ENCODE measurements around the gene TRAF1. TPM values are rescaled to one million over a fixed set of nuclear protein-coding genes. Genes with fewer than 3 reads are reported as not detected.
A peak's percentile ranks its signal among the peaks of the same experiment; 100 is the strongest.

TRAF1 gene
- total RNA-seq, 4 donors from 2014 or later, result 2.6 to 4.9 (median 4.7) TPM

DNA sequence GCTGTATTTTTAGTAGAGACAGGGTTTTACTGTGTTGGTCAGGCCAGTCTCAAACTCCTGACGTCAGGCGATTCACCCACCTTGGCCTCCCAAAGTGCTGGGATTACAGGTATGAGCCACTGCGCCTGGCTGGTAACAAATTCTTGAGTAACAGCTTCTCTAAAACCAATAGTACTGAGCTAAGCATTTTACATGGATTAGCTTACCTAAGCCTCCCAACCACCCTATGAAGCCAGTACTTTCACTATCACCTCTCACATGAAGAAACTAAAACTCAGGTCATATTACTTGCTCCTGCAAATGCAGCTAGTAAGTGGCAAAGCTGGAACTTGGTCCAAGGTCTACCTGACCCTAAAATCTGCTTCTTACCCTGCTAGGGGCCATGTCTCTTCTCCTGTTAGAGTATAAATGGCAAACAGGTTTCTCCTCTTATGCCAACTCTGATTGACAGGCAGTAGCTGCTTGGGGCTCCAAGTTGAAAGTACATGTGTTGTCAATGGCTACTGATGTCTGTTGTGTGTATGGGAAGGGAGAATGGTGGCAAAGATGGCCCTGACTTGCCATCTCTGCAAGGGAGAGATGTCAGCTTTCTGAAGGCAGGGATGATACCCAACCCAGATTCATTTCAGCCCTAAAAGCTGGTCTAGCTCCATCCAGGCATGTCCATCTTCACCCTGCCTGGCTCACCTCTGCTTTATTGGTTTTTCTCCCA, 53.6 kb downstream of the TRAF1 start:
- no peak for DNase-seq (ENCODE audit: low spot score in 2 of 2)
- 87 to 98% methylated on average over 3 of the region's 3 CpGs for WGBS, 2 donors
- intact Hi-C loops (cut with DNase I; ENCODE audit: low total_unique reads), result no loop called here
- no peak overlapping the region for H3K4me3 ChIP-seq (ENCODE audit: low read depth, poor library complexity, severe bottlenecking)
- TF ChIP-seq, protein P1, sequence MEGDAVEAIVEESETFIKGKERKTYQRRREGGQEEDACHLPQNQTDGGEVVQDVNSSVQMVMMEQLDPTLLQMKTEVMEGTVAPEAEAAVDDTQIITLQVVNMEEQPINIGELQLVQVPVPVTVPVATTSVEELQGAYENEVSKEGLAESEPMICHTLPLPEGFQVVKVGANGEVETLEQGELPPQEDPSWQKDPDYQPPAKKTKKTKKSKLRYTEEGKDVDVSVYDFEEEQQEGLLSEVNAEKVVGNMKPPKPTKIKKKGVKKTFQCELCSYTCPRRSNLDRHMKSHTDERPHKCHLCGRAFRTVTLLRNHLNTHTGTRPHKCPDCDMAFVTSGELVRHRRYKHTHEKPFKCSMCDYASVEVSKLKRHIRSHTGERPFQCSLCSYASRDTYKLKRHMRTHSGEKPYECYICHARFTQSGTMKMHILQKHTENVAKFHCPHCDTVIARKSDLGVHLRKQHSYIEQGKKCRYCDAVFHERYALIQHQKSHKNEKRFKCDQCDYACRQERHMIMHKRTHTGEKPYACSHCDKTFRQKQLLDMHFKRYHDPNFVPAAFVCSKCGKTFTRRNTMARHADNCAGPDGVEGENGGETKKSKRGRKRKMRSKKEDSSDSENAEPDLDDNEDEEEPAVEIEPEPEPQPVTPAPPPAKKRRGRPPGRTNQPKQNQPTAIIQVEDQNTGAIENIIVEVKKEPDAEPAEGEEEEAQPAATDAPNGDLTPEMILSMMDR (IDR thresholded peaks at IDR 0.05), result no peak
- TF ChIP-seq POLR2A (IDR thresholded peaks at IDR 0.05), result no peak

DNA sequence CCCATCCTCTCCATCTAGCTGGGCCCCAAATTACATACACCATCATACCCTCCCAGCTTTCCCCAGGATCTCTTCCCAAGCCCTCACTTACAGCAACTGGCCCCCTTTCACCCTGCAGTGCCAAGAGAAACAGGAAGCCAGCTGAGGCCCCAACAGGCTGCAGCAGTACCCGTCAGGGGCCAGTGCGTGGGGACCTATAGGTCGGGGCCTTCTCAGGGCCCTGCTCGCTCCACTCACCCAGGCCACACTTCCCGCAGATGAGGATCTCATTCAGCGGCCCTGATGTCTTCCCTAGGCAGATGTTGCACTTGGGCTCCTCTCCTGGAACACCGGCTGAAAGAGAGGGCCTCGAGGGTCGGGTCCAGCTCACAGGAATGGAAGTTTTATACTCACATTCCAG, 56.4 kb downstream of the TRAF1 start:
- intact Hi-C loops (cut with DNase I; ENCODE audit: low total_unique reads), result no loop called here
- TF ChIP-seq, protein P1 (IDR thresholded peaks at IDR 0.05), result no peak
- TF ChIP-seq POLR2A (IDR thresholded peaks at IDR 0.05), result no peak
- DNase-seq (ENCODE audit: low spot score in 2 of 2), result no peak
- H3K4me3 ChIP-seq (ENCODE audit: low read depth, poor library complexity, severe bottlenecking), result no peak overlapping the region
- WGBS, 2 donors, result 88 to 92% methylated on average over 9 of the region's 9 CpGs

DNA sequence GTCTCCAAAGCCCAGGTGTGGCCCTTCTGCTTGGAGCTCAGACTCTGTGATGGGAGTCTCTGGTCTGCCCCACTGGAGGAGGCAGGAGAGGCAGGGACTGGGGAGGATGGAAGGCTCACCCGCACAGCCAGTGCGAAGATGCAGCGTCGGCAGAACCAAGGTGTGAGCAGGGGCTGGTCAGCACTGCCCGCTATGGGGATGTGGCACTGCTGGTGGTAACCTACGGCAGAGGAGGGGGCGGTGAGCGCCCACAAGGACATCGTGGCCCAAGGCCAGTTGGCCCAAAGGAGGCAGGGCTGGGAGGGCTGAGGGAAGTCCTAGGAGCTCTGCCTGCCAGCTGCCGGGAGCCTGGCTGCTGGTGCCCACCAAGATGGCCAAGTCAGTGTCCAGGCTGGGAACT, 56.9 kb downstream of the TRAF1 start:
- intact Hi-C loops (cut with DNase I; ENCODE audit: low total_unique reads), result loop anchor here (5.0 kb wide), 1 partner anchor 68 kb away; no protein-coding TSS in a partner anchor
- 87 to 89% methylated on average over 10 of the region's 10 CpGs for WGBS, 2 donors
- no peak for TF ChIP-seq POLR2A (IDR thresholded peaks at IDR 0.05)
- TF ChIP-seq, protein P1 (IDR thresholded peaks at IDR 0.05), result no peak
- H3K4me3 ChIP-seq (ENCODE audit: low read depth, poor library complexity, severe bottlenecking), result no peak overlapping the region
- peak in 1 of 2 donors; percentile 88 for DNase-seq (ENCODE audit: low spot score in 2 of 2)

DNA sequence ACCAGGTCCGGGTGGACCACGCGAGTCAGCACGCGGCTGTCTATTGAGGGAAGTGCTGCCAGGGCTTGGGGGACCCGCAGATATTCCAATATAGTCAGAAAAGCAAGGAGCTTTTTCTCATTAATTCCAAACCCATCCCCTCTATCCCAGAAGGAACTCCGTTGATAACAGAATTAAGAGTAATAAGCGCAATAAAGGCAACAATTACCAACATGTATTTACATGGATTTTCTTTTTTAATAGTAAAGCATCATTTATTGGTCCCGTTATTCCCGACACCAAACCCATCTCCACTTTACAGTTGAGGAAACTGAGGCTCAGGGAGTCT, 57.3 kb downstream of the TRAF1 start:
- 26 to 30% methylated on average over 10 of the region's 10 CpGs for WGBS, 2 donors
- peak overlapping the region; percentile 21 for H3K4me3 ChIP-seq (ENCODE audit: low read depth, poor library complexity, severe bottlenecking)
- intact Hi-C loops (cut with DNase I; ENCODE audit: low total_unique reads), result loop anchor here (5.0 kb wide), 1 partner anchor 68 kb away; no protein-coding TSS in a partner anchor
- no peak for DNase-seq (ENCODE audit: low spot score in 2 of 2)
- TF ChIP-seq, protein P1 (IDR thresholded peaks at IDR 0.05), result no peak
- no peak for TF ChIP-seq POLR2A (IDR thresholded peaks at IDR 0.05)

DNA sequence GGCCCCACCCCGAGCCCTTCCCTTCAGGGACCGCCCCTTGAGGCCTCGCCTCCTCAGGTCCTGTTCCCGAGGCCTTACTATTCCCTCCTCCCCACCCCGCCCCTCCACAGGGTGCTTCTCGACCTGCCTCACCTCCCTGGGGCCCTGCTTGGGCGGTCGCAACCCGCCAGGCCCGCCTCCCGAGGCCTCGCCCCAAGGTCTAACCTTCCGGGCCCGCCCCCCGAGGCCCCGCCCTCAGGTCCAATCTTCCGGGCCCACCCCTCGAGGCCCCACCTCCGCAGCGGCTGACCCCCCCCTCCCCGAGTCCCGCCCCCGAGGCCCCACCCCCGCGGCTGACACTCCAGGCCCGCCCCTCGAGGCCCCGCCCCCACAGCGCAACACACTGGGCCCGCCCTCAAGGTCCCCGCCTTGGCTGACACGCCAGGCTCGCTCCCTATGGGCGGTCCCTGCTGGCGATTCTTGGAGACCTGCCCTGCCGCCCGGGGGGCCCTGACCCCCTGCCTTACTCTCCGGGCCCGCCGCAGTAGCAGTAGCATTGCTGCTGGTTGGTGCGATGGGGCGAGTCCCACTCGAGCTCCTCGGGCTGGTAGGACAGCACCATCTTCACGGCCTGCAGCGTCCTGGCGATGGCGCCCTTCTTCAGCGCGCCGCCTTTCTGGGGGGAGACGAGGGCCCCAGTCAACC, 57.8 kb downstream of the TRAF1 start:
- peak overlapping the region; percentile 21 for H3K4me3 ChIP-seq (ENCODE audit: low read depth, poor library complexity, severe bottlenecking)
- 8 to 9% methylated on average over 23 to 31 of the region's 52 CpGs for WGBS, 2 donors
- intact Hi-C loops (cut with DNase I; ENCODE audit: low total_unique reads), result loop anchor here (5.0 kb wide), 1 partner anchor 68 kb away; no protein-coding TSS in a partner anchor
- TF ChIP-seq, protein P1 (IDR thresholded peaks at IDR 0.05), result no peak
- no peak for TF ChIP-seq POLR2A (IDR thresholded peaks at IDR 0.05)
- peak; percentile 95 to 99 for DNase-seq (ENCODE audit: low spot score in 2 of 2)
